GM08714 (cell line): Measurements from ENCODE around the gene SPEG.

Source experiments
- H3K4me3 ChIP-seq: fragments of 200-500 bp; sonication (Bioruptor generic); 2 replicates; pipeline ENCODE4 v1.5.1; 2014; ENCODE audit warnings: mild to moderate bottlenecking, low read length, inconsistent platforms
- ZNF274 ChIP-seq: IDR thresholded peaks from 2 replicates; pipeline ENCODE4 v1.6.1; 2012; ENCODE audit warnings: mild to moderate bottlenecking, low read depth, low read length

SPEG gene

DNA sequence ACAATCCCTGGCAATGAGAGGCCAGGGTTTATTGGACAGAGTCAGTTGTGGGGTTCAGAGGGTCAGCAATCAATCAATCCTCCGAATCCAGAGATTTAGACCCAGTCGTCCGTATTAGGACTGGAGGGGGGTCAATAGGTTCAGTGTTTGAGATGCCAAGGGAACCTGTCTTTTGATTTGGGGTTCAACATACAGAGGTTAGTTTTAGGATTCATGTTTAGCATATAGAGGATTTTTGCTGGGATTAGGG lies 64.3 kb downstream of the SPEG start:
- TF ChIP-seq ZNF274 = no peak

DNA sequence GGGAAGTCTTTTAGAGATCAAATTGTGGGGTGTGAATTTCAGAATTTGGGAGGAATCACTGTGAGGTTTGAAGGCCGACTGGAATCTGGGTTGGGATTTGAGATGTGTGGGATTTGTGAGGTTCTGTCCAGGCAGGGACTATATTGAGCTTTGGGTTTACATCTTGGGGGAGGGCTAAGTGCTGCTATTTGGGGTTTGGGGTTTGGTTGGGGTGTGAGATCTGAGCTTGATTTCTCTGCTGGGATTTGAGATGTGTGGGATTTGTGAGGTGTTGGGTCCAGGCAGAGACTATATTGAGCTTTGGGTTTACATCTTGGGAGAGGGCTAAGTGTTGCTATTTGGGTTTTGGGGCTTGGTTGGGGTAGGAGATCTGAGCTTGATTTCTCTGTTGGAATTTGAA lies 64.9 kb downstream of the SPEG start:
- H3K4me3 ChIP-seq = peak overlapping the region; percentile 96
- TF ChIP-seq ZNF274 = no peak

More for the DNA sequence above, 64.3 kb downstream of the SPEG start:
- H3K4me3 ChIP-seq = peak overlapping the region; percentile 96

DNA sequence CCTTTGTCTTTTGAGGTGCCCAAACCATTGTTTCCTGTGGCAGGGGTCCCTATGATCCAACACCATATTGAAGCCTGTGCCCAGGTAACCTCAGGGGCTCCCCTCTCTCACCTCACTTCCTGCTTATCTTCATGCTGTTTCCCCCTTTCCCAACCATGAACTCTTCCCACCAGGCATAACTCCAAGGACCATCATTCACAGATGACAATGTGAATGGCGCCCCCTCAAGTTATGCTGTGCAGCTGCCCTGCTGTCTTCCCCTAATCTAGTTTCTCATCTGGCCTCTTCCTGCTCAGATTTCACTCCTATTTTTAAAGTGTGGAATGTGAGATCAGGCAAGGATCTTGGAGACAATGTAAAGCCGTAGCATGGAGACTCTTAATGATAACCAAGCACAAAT lies 65.5 kb downstream of the SPEG start:
- peak overlapping the region; percentile 96; the same call in 1 of the 2 replicates for H3K4me3 ChIP-seq
- TF ChIP-seq ZNF274 = no peak

- H3K4me3 ChIP-seq = no peak overlapping the region
Observed at GRCh38 chr2:219501849-219502248, 67.2 kb downstream of the SPEG start.

GRCh38 chr2:219502618-219503017 lies 68.0 kb downstream of the SPEG start:
- TF ChIP-seq ZNF274 = no peak
- H3K4me3 ChIP-seq = no peak overlapping the region

More at GRCh38 chr2:219501849-219502248, 67.2 kb downstream of the SPEG start:
- TF ChIP-seq ZNF274 = no peak

DNA sequence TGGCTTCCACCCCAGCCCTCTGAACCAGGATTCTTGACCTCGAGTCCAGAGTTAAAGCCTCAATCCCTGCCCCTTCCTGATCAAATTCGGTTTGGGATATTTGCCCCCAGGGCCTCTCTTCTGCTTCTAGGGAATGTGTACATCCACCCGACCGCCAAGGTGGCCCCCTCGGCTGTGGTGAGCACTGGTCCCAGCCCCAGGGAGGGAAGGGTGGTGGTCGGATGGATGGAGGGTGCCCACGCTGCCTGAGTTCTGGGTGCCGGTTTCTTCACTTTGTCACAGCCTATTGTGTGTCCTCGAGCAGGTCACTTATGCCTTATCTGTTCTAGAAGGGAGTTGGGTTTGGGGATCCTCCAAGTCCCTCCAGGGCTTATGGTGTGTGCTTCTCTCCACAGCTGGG lies 70.9 kb downstream of the SPEG start:
- H3K4me3 ChIP-seq = no peak overlapping the region
- no peak for TF ChIP-seq ZNF274

- TF ChIP-seq ZNF274 = no peak
- no peak overlapping the region for H3K4me3 ChIP-seq
Observed at GRCh38 chr2:219506153-219506801, 71.6 kb downstream of the SPEG start.

GRCh38 chr2:219506802-219507526 lies 72.3 kb downstream of the SPEG start:
- TF ChIP-seq ZNF274 = no peak
- no peak overlapping the region for H3K4me3 ChIP-seq

- H3K4me3 ChIP-seq = no peak overlapping the region
- no peak for TF ChIP-seq ZNF274
Observed at GRCh38 chr2:219507581-219508443, 73.2 kb downstream of the SPEG start.

DNA sequence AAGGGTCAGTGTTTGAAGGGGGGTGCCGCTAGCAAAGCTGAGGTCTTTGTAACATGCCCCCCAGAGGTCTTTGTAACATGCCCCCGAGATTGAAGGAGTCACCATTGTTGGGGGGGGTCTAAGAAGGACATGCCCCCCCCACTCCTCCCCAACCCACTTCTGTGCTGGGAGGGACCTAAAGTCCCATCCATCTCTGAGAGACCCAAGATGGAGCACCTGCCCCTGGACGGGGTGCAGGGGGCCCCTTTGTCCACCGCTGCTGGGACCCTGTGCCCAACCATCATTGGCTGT lies 73.7 kb downstream of the SPEG start:
- TF ChIP-seq ZNF274 = no peak
- no peak overlapping the region for H3K4me3 ChIP-seq

DNA sequence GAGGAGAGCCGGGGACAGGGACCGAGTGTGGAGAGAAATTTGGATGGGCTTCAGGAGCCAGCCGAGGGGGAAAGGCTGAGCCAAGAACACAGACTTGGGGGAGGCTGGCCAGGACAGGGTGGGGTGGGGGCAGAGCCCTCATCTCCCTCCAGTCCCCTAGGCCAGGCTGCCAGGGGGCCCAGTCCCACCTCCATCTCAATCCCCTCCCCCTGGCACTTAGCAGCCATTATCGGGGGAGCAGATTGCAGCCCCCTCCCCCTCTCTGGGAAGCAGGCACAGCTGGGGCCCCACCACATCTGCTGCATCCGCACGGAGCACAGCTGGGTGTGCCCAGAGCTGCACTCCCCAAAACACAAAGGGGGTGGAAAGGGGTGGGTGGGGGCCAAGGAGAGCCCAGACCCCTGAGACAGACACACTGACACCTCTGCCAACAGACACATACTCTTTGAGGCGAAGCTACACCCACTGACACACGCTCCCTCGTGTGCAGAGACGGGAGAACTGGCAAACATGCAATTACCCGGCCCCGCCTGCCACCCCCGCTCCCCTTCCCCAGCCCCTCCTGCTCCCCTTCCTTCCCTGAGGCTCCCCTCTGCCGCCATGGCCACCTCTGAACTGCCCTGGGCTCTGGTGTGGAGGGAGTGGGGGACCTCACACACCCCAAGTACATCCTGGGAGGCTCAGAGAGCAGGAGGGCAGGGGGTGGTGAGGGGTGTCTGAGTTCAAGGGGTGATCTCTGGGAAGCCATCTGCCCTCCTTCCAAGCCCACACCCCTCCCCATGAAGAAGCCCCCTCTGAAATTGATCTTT lies 74.5 kb downstream of the SPEG start:
- no peak for TF ChIP-seq ZNF274
- H3K4me3 ChIP-seq = no peak overlapping the region

DNA sequence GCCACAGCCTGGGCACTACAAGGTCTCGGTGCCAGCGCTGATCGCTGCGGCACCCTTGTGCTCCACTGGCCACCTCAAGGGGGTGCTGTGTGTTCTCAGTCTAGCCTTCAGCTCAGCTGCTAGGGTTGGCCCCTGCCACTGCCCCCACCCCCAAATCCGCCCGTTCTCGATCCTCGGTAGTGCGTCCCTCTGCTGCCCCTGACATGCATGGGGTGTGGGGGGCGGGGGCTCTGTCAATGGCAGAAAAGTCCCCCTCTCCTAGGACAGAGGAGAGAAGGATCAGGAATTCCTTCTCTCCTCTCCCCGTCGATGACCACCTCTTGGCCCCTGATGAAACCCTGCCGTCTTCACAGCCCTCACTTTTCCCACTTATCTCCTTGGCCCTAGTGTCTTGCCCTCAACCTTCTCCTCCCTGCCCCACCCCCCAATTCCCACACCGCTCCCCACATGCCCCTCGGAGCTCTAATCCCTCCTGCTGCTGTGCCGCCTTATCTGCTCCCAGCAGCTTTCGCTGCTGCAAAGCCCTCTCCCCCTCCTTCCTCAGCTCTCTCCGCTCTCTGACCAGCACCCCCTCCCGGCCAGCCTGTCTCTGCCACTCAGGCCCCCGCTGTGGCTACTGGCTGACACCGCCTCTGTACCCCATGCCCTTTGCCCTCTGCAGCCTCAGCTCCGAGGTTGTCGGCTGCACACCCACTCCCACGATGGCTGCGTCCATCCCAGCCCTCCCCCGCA lies 75.3 kb downstream of the SPEG start:
- H3K4me3 ChIP-seq = no peak overlapping the region
- no peak for TF ChIP-seq ZNF274

DNA sequence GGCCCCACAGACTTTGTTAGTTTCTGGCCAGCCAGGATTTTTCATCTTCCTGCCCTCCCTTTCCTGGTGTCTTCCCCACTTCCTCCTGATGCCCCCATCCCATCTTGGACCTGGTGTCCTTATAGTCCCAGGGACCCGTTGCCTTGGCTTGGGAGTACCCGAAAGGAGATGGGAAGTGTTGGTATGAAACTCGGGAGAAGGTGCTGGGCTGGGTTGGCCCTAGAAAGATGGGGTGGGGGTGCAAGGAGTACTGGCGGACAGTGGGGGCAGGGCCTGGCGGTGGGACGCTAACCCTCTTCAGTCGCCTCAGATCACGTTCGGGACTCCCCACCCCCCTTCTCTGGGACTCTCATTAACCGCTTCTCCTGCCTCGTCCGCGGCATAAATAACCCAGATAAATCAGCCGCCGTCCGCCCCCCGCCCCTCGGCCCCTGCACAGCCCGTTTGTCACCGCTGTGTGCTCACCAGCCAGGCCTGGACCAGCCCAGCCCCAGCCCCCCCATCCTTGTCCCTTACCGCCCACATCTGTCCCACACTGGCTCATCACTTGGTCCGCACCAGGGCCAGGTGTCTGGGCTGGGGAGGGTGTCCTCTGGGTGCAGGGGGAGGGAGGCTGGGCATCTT lies 76.0 kb downstream of the SPEG start:
- TF ChIP-seq ZNF274 = no peak
- no peak overlapping the region for H3K4me3 ChIP-seq
